IPS-NIHi7 (cell line): ENCODE results near the gene IST1.
"Not testable (repeated sequence)": the region's sequence is repeated elsewhere in the genome, so short reads cannot be mapped to it uniquely, and the experiment has no call there.

Experiments used
- DNase-seq: peaks from one replicate; pipeline ENCODE4 v3.0.0; 2012; ENCODE audit warnings: mixed read lengths; ENCODE audit errors: extremely low spot score

The IST1 gene

DNA sequence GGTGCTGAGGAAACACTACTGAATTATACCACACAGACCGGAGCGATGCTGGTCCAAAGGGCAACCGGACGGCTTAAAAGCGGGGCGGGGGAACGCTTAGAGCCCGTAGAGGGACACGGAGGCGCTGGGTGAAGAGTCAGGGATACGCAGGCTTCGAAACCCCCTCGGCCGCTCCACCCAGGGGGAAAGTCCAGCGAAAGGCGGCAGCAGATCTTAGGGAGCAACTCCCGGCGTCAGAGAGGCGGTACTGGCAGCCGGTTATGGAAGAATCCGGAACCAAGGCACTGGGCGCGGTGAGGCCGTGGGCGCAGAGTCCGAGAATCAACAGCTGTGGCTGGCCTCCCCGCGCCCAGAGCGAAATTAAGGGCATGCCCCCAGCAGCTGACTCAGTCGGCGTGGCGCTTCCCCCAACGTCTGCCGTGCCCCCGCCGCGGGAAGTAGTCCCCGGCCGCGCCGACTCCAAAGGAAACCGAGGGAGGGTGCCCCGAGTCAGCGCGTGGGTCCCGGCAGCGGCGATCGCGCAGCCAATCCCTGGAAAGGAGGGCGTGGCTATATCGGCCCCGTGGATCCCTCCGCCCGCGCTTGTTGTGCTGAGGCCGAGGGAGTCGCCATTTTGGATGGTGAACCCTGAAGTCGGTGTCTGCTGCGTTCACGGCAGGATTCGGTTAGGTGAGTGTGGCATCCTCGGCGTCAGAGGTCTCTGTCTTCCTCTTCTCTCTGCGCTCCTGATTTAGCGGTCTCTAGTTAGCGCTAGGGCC is at the start of gene IST1:
Gene IST1, plus strand, starts transcription at position 611 of the 758 bp plus-strand sequence. CDS start 20,110 bp downstream, outside the sequence.
- DNase-seq: peak; percentile 97

DNA sequence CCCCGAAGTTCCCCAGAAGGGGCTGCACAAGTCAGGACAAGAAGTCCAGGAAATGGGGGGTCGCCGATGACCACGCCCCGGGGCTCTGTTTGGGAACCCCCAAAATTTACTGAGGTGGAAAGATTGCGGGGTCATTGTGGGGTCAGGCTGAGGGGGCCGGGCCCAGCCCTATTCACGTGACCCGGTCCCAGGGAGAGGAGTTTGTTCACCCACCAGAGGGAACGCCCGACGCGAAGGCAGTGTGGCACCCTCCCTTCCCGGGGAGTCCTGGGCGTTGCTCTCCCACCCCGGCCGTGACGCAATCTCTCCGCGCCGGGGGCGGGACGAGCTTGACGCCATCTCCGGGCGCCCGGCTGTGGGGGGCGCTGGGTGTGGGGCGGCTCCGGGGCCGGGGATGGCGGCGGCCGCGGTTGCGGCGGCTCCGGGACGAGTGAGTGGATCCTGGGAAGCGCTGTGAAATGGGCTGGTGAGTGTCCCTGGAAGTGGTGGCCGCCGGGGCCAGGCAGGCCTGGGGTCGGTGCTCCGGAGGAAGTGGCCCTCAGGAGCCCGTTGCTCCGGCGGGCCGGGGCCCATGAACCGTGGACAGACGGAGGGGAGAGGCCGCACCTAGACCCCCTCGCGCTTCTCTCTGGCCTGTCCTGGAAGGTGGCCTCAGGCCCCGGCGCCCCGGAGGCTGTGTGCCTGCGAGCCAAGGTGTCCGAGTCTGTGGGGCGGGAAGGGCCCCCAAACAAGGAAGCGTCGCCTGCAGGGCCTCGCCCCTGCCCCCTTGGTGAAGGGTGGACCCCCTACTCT is 49.5 kb upstream of the IST1 start, which contains the start of gene ATXN1L:
Gene ATXN1L, plus strand, starts transcription at position 338 of the 792 bp plus-strand sequence. CDS start 3,765 bp downstream, outside the sequence.
- DNase-seq: peak; percentile 99

DNA sequence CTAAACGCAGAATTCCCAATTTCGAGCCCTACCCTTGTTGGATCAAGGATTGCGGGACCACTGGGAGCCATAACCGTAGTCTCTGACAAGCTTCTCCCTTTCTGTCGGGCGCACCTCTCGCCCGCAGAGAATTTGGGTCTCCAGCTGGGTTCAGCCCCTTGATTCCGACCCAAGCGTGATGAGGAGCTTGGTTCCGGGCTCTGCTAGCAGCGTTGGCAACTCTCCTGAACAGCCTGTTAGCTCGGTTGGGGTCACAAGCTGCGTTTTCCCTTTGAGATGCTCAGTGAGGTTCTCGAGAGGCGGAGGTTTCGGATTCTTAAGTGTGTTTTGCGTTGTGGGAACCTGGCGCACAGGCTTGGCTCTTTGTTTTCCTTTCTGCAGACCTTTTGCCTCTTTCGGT is 48.9 kb upstream of the IST1 start:
- no peak for DNase-seq

DNA sequence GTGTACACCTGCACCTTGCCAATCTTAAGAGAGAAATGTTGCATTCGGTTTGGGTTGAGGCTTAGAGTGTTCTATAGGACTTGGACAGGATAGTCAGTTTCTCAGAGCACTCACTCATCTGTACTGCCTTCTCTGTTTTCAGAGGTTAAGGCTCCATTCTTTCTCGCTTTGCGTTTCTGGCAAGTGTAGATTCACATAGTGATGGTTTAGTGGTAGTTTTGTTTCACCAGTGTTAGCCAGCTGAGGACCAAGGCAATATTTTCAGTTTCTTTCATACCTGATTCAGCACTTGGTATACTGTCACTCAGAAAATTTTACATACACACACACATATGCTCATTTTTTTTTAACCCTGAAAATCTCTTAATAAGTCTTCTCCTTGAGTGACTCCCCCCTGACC is 48.2 kb upstream of the IST1 start:
- DNase-seq: no peak

DNA sequence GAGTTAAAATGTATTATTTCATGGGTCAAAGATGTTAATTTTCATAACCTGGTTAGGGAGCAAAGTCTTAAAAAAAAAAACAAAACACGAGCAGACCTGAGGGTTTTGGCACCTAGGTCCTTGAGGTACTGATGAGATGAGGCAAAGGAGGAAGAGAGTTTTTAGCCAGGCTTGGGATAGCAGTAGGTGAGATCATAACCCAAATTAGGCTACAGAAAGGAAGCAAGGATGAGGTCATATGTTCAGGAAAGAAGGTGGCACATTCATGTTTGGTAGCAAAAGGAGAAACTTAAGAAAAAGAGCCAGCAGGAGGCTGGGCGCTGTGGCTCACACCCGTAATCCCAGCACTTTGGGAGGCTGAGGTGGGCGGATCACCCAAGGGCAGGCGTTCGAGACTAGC is 46.7 kb upstream of the IST1 start:
- no peak for DNase-seq

DNA sequence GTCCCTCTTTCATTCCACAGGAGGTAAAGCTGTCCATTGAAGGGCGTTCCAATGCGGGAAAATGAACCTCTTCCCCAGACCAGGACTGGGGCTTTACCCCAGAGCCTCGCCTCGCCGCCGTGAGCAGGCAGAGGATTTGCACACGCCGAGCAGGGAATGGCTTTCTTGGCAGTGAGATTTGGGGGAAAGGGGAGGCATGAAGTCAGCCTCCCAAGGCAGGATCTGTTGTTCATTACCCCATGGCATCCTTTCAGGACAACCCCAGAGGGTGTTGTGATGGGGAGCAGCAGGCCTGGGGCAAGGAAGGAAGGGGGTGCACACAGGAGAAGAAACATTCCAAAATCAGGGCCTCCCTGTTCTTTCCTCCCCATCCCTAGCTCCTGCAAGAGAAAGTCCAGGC is 43.6 kb upstream of the IST1 start:
- no peak for DNase-seq

DNA sequence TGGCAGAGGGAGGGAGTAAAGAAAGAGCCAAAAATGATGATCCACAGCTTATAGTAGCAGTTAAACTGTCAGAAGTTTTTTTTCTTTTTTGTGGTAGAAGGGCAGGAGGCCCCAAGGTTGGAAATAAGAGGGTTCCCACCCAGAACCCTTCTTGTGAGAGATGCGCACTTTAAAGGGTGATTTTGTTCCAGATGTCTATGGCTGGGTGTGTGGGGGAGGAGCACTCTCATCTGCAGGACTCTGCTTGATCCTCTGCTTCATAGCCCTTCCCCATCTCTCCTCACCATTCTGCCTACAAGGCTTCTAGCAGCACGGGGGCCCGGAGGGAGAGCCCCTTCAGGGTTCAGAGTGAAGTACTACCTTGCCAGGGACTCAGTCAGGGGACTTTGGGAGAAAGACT is 43.2 kb upstream of the IST1 start:
- DNase-seq: no peak

DNA sequence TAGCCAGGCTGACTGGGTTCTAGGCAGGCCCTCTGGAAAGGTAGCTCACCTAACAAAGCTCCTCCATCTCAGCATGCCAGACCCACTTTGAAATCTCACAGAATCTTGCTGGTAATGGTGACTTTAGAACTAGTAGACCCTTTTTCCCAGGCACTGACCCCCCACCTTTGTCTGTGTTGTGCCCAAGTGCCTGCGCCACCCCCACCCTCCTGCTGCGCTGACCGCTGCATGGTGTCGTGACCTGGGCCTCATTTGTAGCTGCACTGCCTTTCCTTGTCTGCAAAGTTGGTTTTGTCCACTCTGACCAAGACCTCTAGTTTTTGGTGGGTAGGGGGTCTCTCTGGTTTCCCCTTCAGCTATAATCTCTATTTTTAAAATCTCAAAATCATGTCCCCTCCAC is 42.8 kb upstream of the IST1 start:
- no peak for DNase-seq

DNA sequence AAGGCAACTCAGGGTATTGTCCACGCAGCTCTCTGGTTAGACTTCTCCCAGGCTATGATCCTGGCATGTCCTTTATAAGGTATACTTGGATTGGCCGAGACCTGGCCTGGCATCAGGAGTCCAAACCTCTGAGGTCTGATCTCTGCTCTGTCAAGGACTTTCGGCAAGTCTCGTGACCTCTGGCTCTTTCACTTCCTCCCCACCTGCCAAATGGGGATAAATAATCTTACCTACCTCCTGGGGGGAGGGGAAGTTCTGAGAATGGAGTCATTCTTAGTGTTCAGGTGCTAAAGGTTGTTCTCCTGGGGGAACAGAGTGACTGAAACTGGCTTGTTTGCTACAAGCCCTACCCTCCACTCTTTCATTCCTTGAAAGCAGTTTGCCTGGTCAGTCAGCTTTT is 41.9 kb upstream of the IST1 start:
- no peak for DNase-seq

DNA sequence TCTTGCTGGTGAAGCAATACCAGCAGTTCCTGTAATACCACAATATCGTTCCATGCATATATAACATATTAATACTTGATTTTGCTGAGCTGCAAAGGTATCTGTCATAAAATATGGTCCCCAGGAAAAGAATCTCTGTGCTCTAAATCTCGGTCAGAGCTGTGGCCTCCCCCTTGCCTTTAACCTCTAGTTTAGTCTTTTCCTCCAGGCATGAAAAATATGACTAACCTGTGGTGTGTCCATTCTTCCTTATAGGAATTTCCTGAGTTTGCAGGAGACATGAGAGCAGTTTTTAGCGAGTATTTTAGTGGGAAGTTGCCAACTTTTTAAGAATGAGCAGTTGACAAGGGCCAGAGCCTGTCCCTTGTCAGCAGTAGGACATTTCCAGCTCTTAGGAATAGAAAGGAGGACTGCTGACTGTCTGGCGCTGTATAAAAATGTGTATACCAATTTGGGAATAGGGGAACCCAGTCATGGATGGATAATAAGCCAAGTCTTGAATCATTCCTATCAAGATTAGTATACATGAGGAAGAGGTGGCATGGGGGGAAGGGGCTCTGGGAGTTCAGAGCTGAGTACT is 40.9 kb upstream of the IST1 start:
- no peak for DNase-seq

DNA sequence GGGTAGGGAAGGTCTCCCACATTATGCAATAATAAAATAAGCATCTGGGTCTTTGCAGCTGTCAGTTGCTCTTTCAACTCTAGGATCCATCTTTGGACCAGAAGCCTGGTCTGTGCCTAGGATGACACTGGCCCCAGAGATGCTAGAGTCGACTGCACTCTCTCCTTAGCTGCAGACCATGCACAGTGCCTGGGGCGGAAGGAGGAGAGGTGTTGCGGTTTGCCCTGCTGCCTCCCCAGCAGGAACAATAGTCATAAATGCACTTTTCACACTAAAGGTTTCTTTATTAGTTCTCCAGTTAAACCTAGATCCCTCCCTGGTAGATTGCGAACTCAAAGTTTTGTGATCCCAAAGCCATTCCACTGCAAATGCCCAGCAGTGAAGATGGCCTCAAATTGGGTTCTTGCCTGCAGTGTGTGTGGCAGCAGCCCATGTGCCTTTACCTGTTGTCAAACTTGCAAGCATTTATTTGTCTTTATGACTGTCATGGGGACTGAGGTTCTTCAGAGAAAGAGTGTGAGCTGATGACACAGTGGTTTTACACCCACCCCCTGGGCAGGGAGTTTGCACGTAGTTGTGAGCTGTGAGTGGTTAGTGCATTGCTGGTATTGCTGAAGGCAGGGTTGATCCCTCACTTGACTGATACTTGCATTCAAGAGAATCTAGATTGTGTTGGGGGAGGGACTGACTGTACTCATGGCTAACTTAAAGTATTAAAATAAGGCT is 39.2 kb upstream of the IST1 start:
- DNase-seq: no peak

DNA sequence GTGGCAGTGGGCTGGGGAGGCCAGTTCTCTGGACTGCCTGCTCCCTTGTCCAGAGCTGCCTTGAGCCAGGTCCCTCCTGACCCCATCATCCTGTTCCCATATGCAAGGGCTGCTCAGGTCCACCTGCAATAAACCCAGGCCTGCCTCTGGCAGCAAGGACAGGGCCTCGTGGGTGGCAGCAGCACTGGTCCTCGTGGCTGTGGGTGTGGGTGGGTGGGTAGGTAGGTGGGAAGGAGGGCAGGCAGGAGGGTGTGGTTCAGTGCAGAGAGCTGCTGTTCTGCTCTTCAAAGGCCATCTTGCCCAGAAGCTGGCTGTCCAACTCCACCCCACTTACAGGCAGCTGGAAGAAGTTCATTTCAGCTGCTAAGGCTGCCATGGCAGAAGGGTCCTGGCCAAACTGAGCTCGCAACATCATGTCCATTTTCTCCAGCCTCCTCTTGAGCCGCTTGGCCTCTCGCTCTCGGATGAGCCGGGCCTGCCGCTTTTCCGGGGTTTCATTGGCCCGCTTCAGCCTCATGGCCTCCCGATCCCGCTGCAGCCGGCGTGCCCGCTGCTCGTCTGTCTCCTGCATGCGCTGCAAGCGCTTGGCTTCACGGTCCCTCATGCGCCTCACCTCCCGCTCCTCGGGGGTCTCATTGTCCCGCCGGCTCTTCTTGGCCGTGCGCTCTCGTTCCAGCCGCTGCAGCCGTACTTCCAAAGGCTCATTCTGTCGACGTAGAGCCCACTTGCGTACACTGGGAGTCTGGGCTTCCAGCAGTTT is 35.4 kb upstream of the IST1 start:
- DNase-seq: no peak

DNA sequence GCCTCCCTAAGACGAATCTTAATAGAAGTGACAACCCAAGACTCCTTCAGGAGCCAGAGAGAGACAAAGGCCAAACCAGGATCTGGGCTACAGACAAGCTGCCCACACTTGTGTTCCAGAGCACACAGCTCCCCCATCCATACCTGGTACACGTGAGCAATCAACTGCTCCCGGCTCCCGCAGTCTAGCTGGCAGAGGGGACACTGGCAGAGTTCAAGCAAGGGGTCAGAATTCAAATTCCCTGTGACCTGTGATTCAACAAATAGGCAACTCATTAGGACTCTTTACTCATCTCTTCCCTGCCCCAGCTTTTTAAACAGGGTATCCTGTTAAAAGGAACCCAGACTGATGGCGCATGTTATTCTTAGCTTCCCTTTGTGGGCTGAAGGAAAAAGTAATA is 31.3 kb upstream of the IST1 start:
- no peak for DNase-seq

DNA sequence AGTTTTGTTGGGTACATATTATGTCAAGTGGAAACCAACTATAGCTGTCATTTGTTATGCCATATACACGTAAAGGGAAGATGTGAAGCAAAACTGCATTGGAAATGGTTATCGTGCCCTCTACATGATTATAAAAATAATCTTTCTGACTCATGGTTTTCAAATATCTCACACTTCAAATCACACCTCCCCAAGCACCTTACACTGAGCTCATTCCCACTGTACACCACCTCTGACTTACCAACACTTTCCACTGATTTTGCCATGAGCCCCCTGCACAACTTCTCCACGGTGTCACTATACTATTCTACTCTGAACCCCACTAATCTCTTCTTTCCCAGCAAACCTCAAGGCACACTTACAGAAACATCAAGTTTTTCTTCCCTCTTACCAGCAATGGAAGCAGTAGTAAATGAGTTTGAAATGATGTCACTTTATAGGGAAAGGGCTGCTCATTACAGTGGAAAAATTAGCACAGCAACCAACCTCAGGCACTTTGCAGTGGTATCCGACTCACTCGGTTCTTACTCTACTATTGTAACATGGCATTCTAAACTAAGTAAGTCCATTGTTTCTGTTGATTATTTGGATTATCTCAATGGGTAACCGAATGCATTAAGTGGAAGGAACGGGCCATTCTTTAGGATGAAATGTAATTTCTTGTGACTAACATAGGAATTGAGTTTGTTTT is 30.0 kb upstream of the IST1 start:
- no peak for DNase-seq

DNA sequence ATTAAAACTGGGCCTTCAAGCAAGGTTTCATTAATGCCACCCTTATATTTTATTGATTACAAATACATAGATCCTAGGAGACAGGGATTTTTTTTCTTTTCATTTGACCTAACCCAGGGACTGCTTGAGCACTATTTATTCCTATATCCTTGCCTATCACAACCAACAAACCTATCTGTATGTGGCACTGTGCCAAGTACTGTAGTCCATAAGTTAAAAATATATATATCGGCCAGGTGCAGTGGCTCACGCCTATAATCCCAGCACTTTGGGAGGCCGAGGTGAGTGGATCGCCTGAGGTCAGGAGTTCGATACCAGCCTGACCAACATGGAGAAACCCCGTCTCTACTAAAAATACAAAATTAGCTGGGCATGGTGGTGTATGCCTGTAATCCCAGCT is 28.2 kb upstream of the IST1 start:
- not testable (repeated sequence) for DNase-seq

DNA sequence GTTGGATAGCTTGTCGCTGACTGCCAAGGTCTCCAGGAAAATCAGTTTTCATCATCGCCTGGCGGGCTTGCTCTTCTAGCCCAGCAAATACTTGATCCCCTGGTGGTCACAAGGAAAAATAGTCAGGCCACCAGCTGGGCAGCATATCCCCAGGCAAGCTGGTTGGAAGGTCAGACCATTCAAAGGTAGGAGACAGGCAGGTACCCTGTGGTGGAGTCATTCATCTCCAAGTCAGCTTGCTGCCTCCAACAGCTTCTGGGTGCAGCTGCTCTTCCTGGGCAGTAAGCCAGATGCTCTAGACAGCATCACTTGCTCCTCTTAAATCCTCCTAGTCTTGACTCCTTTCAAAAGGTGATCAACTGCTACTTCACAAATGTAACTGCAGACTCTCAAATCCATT is 27.4 kb upstream of the IST1 start:
- no peak for DNase-seq

DNA sequence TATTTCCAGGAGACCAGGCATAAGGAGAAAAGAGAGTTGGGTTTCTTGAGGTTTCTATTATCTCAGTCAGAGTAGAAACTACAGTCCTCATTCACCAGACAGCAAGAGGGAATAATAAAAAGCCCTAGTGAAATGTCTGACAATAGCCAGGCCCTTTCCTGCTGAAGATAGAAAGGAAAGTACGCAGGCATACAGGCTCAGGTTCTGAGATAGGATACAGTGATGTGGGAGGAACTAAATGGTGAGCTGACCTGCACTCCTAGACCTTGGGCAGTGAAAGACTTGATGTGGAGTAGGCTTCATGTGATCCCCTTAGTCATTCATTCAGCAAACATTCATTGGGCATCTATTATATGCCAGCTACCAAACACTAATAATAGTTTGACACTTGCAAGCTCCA is 26.2 kb upstream of the IST1 start:
- no peak for DNase-seq

DNA sequence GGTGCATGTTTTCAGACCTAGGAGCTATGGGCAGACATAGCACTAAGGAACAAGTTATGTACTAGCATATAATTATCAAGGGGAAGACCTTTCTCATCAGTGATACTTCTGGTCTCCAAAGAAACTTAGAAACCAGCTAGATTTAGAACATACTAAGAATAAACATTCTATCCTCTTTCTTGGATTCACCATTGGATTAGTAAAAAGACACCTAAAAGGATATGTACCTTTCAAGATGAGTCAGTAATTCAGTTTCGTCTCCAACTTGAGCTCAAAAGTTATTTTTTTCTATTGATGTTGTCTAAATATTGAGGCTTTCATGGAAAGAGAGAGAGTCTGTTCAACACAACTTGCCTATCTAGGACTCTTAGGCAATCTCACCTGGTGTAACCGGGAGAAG is 24.5 kb upstream of the IST1 start:
- no peak for DNase-seq

DNA sequence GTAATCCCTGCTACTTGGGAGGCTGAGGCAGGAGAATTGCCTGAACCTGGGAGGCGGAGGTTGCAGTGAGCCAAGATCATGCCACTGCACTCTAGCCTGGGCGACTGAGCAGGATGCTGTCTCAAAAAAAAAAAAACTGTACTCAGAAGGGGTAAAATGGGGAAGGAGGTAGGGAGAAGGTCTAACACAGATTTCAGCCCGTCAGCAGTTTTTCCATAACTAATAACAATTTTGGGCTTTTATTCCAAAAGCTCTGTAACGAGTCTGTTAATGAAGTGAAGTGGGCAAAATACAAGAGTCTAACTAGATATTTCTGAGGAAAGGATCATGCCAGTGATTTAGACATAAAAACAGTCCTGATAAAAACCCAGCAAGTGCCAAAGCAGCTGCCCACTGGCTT is 22.1 kb upstream of the IST1 start:
- DNase-seq: no peak

DNA sequence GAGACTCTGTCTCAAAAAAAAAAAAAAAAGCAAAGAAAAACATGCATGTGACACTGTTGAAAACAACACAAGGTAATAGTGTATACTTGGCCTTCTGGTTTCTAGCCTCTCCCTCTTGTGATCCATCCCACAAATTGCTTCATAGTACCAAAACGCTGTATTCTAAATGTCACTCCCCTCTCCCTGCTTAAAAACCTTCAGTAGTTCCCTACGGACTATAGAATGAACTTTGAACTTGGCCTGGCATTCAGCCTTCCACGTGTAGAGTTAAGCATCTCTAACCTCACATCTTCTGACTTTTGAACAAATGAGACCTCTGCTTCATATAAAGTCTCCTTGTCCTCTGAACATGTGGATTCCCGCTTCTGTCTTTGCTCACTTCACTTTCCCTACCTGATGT is 16.4 kb upstream of the IST1 start:
- no peak for DNase-seq

DNA sequence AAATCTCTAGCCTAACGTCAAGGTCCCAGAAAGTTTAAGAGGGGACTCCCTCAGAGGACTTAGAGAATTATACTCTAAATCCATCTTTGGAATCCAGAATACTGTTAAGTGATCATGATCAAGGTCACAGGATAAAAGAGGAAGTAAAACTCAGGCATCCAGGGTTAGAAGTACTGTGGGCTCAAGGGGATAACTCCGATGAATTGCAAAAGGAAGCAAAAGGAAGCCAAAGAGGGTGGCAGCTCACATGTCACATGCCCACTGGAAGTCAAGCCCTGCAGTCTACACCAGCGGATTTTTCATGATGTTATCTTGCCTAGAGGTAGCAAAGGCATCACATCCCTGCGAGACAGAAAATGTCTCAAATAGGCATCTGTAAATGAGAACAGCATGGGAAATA is 15.2 kb upstream of the IST1 start:
- no peak for DNase-seq
